ENCODE results near the gene PCSK2. TPM values are rescaled to one million over a fixed set of nuclear protein-coding genes. Genes with fewer than 3 reads are reported as not detected.

Gene PCSK2
- total and polyA plus RNA-seq, 5 experiments from 2014 or later: not detected

DNA sequence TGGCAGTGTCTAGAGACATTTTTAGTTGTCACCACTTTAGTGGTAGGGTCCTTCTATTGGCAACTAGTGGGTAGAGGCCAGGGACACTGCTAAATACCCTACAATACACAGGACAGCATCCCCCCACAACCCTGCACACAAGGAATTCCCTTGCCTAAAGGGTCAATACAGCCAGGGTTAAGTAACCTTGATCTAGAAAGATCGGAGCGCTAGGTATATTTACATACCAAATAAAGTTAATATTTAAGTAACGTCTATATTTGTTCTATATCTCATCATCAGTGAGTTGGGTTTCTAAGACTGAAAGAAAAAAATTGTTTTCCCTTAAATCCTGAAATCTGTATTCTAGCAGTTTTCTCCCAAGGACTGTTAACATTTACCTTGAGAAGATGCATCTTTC is 288.2 kb downstream of the PCSK2 start:
- Mint-ChIP-seq H3K9me3 (no peaks in the 10 kb centered on the region), H3K36me3 (no peaks in the 10 kb centered on the region), H3K4me1 (peaks cover 2 to 9% (median 6%) of the 10 kb centered on the region in 4 donors), H3K27ac (no peak overlapping the region), H3K27me3 (no peaks in the 10 kb centered on the region), H3K4me3 (no peak overlapping the region)
- POLR2A ChIA-PET: no interaction called here
- DNase-seq (no peak), ATAC-seq (no peak)

DNA sequence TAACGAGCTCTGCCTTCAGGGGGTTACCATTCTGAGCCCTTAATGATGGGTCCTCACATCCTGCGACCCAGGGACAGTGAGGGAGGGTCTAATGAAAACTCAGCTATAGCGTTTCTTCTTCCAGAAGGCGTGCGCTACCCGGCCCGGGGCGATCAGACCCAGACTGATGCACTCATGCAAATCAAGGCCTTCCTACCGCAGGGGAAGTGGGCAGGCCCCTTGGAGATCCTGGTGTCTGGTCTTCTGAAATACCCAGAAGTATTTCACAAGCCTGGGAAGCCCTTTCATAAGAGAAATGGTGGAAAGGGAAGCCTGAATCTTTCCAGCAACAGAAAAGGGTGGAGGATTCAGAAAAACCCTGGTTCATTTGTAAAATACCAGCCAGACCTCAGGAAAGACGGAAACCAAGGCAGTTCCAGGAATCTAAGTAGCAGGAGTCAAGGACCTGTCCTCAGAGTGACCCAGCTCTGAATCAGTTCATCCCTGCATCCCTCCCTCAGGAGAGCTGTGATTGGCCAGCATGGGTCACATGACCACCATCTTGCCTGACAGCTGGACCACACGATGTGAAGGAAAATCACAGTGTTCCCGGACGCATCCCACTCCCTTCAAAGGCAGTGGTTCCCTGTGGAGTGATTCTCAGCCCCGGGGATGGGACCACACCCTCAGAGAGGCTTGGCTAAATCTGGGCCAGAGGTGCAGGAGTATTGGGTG is 291.7 kb downstream of the PCSK2 start:
- Mint-ChIP-seq H3K27ac (no peak overlapping the region), H3K27me3 (no peaks in the 10 kb centered on the region), H3K36me3 (no peaks in the 10 kb centered on the region), H3K4me1 (peaks cover 0 to 2% (median 0%) of the 10 kb centered on the region in 4 donors), H3K9me3 (no peaks in the 10 kb centered on the region), H3K4me3 (no peak overlapping the region)
- DNase-seq (no peak), ATAC-seq (no peak)
- POLR2A ChIA-PET: no interaction called here

DNA sequence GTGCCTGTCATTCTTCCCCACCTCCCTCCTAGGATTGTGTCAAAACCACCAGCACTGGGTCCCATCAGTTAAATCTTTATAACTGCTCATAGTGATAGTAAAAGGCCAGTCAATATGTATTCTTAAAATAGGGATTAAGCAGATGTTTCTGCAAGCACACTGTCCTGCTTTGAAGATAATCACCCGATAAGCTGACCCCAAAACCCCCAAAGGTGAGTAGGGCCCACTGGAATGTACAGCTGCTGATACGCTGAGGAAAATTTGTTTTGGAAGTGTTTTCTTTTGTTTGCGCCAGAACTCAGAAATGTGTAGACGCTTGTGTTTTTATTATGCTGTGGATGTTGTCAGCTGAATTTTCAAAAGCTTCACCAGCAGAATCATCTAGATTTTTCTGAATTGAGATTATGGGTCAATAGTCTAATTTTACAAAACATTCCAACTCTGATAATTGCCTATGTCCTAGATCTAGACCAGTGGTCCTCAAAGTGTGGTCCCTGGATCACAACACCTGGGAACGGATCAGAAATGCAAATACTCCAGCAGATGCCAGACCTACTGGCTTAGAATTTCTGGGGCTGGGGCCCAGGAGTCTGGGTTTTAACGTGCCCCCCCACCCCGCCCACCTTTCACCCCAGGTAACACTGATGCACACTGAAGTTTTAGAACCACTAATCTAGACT is 292.9 kb downstream of the PCSK2 start:
- POLR2A ChIA-PET: no interaction called here
- no peak for DNase-seq
- H3K36me3 Mint-ChIP-seq: no peaks in the 10 kb centered on the region
- H3K27ac Mint-ChIP-seq: no peak overlapping the region
- no peak overlapping the region for H3K4me3 Mint-ChIP-seq
- H3K4me1 Mint-ChIP-seq: peaks cover 0 to 2% (median 0%) of the 10 kb centered on the region in 4 donors
- no peaks in the 10 kb centered on the region for H3K9me3 Mint-ChIP-seq
- H3K27me3 Mint-ChIP-seq: no peaks in the 10 kb centered on the region
- no peak for ATAC-seq

DNA sequence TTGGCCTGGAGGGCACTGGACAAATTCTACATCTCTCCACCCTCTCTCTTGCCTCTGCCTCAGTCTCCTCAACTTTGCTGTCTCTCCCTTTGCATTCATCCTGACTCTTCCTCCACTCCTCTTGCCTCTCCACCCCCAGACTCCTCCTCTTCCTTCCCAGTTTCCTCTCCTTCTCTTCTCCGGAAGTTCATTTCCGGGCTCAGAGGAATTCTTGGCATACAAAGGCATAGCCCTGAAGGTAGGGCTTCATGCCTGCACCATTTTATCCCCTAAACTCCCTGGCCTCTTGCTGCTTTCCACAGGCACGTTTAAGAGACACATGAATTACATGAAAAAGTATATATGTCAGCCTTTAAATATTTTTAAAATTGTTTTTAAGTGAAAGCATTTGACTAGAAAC is 293.7 kb downstream of the PCSK2 start:
- Mint-ChIP-seq H3K4me3 (no peak overlapping the region), H3K36me3 (no peaks in the 10 kb centered on the region), H3K4me1 (peaks cover 0 to 2% (median 0%) of the 10 kb centered on the region in 4 donors), H3K27me3 (no peaks in the 10 kb centered on the region), H3K9me3 (no peaks in the 10 kb centered on the region), H3K27ac (peak overlapping the region in 1 of 10 donors; percentile 1)
- DNase-seq (no peak), ATAC-seq (no peak)
- POLR2A ChIA-PET: no interaction called here

DNA sequence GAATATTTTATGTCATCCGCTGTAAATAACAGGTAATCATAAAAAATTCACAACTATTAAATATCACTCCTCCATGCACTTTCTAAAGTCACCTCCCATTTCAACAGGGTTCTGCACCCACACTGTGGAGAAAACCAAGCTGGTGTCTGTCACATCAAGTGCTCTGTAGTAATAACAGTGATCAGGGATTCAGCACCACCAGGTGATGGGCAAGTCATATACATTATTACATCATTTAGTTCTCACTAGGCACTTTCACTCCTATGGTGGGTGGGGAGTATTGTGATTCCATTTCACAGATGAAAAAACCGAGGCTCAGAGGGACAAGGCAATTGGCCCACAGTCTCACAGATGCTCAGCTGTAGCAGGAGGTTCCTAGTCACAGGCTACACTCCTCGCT is 295.7 kb downstream of the PCSK2 start:
- Mint-ChIP-seq H3K4me3 (no peak overlapping the region), H3K27me3 (peaks cover 0 to 3% (median 0%) of the 10 kb centered on the region in 5 donors), H3K27ac (no peak overlapping the region), H3K9me3 (no peaks in the 10 kb centered on the region), H3K36me3 (no peaks in the 10 kb centered on the region), H3K4me1 (peaks cover 0 to 2% (median 0%) of the 10 kb centered on the region in 4 donors)
- ATAC-seq (no peak), DNase-seq (no peak)
- POLR2A ChIA-PET: no interaction called here

GRCh38 chr20:17523326-17523725 is 296.5 kb downstream of the PCSK2 start:
- H3K4me1 Mint-ChIP-seq: peaks cover 0 to 2% (median 0%) of the 10 kb centered on the region in 4 donors
- peaks cover 0 to 3% (median 1%) of the 10 kb centered on the region in 5 donors for H3K27me3 Mint-ChIP-seq
- POLR2A ChIA-PET: no interaction called here
- no peaks in the 10 kb centered on the region for H3K36me3 Mint-ChIP-seq
- no peak for ATAC-seq
- H3K27ac Mint-ChIP-seq: no peak overlapping the region
- H3K4me3 Mint-ChIP-seq: no peak overlapping the region
- H3K9me3 Mint-ChIP-seq: no peaks in the 10 kb centered on the region
- no peak for DNase-seq

GRCh38 chr20:17524560-17524959 is 297.7 kb downstream of the PCSK2 start:
- no peak overlapping the region for H3K27ac Mint-ChIP-seq
- peaks cover 4 to 9% (median 5%) of the 10 kb centered on the region in 5 donors for H3K27me3 Mint-ChIP-seq
- no peak for ATAC-seq
- no peak for DNase-seq
- peaks cover 0 to 2% (median 0%) of the 10 kb centered on the region in 4 donors for H3K4me1 Mint-ChIP-seq
- POLR2A ChIA-PET: no interaction called here
- no peak overlapping the region for H3K4me3 Mint-ChIP-seq
- no peaks in the 10 kb centered on the region for H3K9me3 Mint-ChIP-seq
- H3K36me3 Mint-ChIP-seq: no peaks in the 10 kb centered on the region

GRCh38 chr20:17525132-17525531 is 298.3 kb downstream of the PCSK2 start:
- Mint-ChIP-seq H3K27ac (no peak overlapping the region), H3K9me3 (no peaks in the 10 kb centered on the region), H3K4me3 (no peak overlapping the region), H3K36me3 (no peaks in the 10 kb centered on the region), H3K4me1 (peaks cover 0 to 2% (median under 1%) of the 10 kb centered on the region in 4 donors), H3K27me3 (peaks cover 4 to 15% (median 5%) of the 10 kb centered on the region in 5 donors)
- POLR2A ChIA-PET: no interaction called here
- ATAC-seq: no peak
- DNase-seq: no peak

- peak; percentile 49 for ATAC-seq
- no peak for DNase-seq
- POLR2A ChIA-PET: no interaction called here
- Mint-ChIP-seq H3K4me3 (no peak overlapping the region), H3K4me1 (peaks cover 0 to 6% (median 2%) of the 10 kb centered on the region in 4 donors), H3K36me3 (no peaks in the 10 kb centered on the region), H3K27ac (no peak overlapping the region), H3K27me3 (peaks cover 5 to 20% (median 10%) of the 10 kb centered on the region in 5 donors), H3K9me3 (no peaks in the 10 kb centered on the region)
Measured at GRCh38 chr20:17525650-17526049, 298.8 kb downstream of the PCSK2 start.

- H3K4me3 Mint-ChIP-seq: peak overlapping the region in 1 of 10 donors; percentile 9
- ATAC-seq (no peak), DNase-seq (no peak)
- peaks cover 9 to 31% (median 15%) of the 10 kb centered on the region in 5 donors for H3K27me3 Mint-ChIP-seq
- no peaks in the 10 kb centered on the region for H3K9me3 Mint-ChIP-seq
- H3K4me1 Mint-ChIP-seq: peaks cover 0 to 17% (median 5%) of the 10 kb centered on the region in 4 donors
- no peaks in the 10 kb centered on the region for H3K36me3 Mint-ChIP-seq
- H3K27ac Mint-ChIP-seq: no peak overlapping the region
- POLR2A ChIA-PET: no interaction called here
Measured at GRCh38 chr20:17529586-17529985, 302.7 kb downstream of the PCSK2 start.

GRCh38 chr20:17530153-17530552 is 303.3 kb downstream of the PCSK2 start:
- Mint-ChIP-seq H3K4me3 (peak overlapping the region; percentile 26 to 81 (median 69)), H3K36me3 (no peaks in the 10 kb centered on the region), H3K9me3 (no peaks in the 10 kb centered on the region), H3K27me3 (peaks cover 9 to 31% (median 15%) of the 10 kb centered on the region in 5 donors), H3K27ac (peak overlapping the region in 1 of 10 donors; percentile 24), H3K4me1 (peaks cover 0 to 17% (median 5%) of the 10 kb centered on the region in 4 donors)
- POLR2A ChIA-PET: no interaction called here
- no peak for DNase-seq
- ATAC-seq: no peak

GRCh38 chr20:17530716-17531664 is 304.1 kb downstream of the PCSK2 start, which contains the start of gene BFSP1:
Gene BFSP1, minus strand, starts transcription at chr20:17531379. Its CDS starts 50 bp downstream, at chr20:17531329.
- ATAC-seq (peak; percentile 42 to 75), DNase-seq (peak in 6 of 10 donors; percentile 2 to 26 (median 18))
- Mint-ChIP-seq H3K4me1 (peaks cover 0 to 17% (median 5%) of the 10 kb centered on the region in 4 donors), H3K4me3 (peak within 1 kb of the TSS; percentile 62 to 88 (median 82)), H3K27me3 (peaks cover 9 to 31% (median 15%) of the 10 kb centered on the region in 5 donors), H3K9me3 (no peaks in the 10 kb centered on the region), H3K36me3 (no peaks in the 10 kb centered on the region), H3K27ac (peak within 1 kb of the TSS in 3 of 10 donors; percentile 24 to 74 (median 53))
- POLR2A ChIA-PET: no interaction called here

Data from naive thymus-derived CD8-positive, alpha-beta T cell (primary cell).